GM13977 (cell line): ENCODE results near the gene KCND3.

Experiments used
- DNase-seq: peaks from one replicate; pipeline ENCODE4 v3.0.0; 2012; ENCODE audit warnings: low spot score
- CTCF ChIP-seq: IDR thresholded peaks from 2 replicates; pipeline ENCODE4 v1.5.1; 2012; ENCODE audit warnings: mild to moderate bottlenecking, control low read depth; ENCODE audit not compliant: insufficient read depth; ENCODE audit errors: extremely low read depth, missing control alignments
- in situ Hi-C: fragments of 300-500 bp; cut with MboI; formaldehyde crosslinking; loops from one replicate; pipeline ENCODE4 v1.12.0; 2022; ENCODE audit warnings: low sequenced_read_pairs, low pct_unique_long_range_greater_than_20kb, mixed read lengths, inconsistent platforms; ENCODE audit not compliant: unreplicated experiment

The KCND3 gene

GRCh38 chr1:111793923-111794322 is 195.5 kb downstream of the KCND3 start:
- in situ Hi-C loops, result no loop called here
- DNase-seq, result no peak
- no peak for TF ChIP-seq CTCF

- TF ChIP-seq CTCF, result no peak
- no peak for DNase-seq
- in situ Hi-C loops, result no loop called here
Measured at GRCh38 chr1:111792249-111792648, 197.2 kb downstream of the KCND3 start.

GRCh38 chr1:111791776-111792175 is 197.7 kb downstream of the KCND3 start:
- no peak for DNase-seq
- in situ Hi-C loops, result no loop called here
- TF ChIP-seq CTCF, result no peak

- in situ Hi-C loops, result no loop called here
- DNase-seq, result no peak
- TF ChIP-seq CTCF, result no peak
Measured at GRCh38 chr1:111789666-111790316, 199.7 kb downstream of the KCND3 start.

GRCh38 chr1:111789142-111789541 is 200.3 kb downstream of the KCND3 start:
- in situ Hi-C loops, result no loop called here
- no peak for TF ChIP-seq CTCF
- no peak for DNase-seq

- DNase-seq, result no peak
- in situ Hi-C loops, result no loop called here
- TF ChIP-seq CTCF, result no peak
Measured at GRCh38 chr1:111786669-111787207, 202.7 kb downstream of the KCND3 start.
